SU-DHL-6 (cell line): ENCODE measurements around the gene OTOGL.
A peak's percentile ranks its signal among the peaks of the same experiment; 100 is the strongest.

Experiments used
- H2AFZ ChIP-seq: fragments of 200-600 bp; sonication (generic); 2 replicates; pipeline ENCODE4 v1.6.1; 2014; ENCODE audit warnings: low read depth, mild to moderate bottlenecking, moderate library complexity, mixed read lengths, antibody characterized with exemption, low read length; ENCODE audit not compliant: severe bottlenecking
- H3F3A ChIP-seq: fragments of 200-600 bp; shearing (Covaris generic); 2 replicates; pipeline ENCODE4 v1.6.0; 2016; ENCODE audit warnings: antibody characterized with exemption, mild to moderate bottlenecking; ENCODE audit not compliant: insufficient read depth
- H3K27ac ChIP-seq: fragments of 200-600 bp; sonication (generic); 2 replicates; pipeline ENCODE4 v1.5.1; 2016; ENCODE audit warnings: low read depth, mild to moderate bottlenecking, low read length, moderate library complexity, mixed read lengths
- H3K27me3 ChIP-seq: fragments of 200-600 bp; sonication (generic), shearing (Covaris generic); 2 replicates; pipeline ENCODE4 v1.6.0; 2014; ENCODE audit warnings: mild to moderate bottlenecking, low read length
- H3K36me3 ChIP-seq: fragments of 200-600 bp; sonication (generic); 2 replicates; pipeline ENCODE4 v1.6.1; 2014; ENCODE audit warnings: mild to moderate bottlenecking, low read length, mixed read lengths
- H3K4me2 ChIP-seq: fragments of 300-600, 200-600 bp; shearing (Covaris generic), sonication (generic); 2 replicates; pipeline ENCODE4 v1.6.0; 2014; ENCODE audit warnings: low read length, low read depth, mild to moderate bottlenecking; ENCODE audit not compliant: poor library complexity, severe bottlenecking
- H3K4me3 ChIP-seq: fragments of 200-600 bp; sonication (generic); 2 replicates; pipeline ENCODE4 v1.5.1; 2014; ENCODE audit warnings: antibody characterized with exemption, low read length, mild to moderate bottlenecking, mixed read lengths; ENCODE audit not compliant: insufficient read depth, poor library complexity, severe bottlenecking
- H3K79me2 ChIP-seq: fragments of 200-600 bp; sonication (generic); 2 replicates; pipeline ENCODE4 v1.6.1; 2014; ENCODE audit warnings: mild to moderate bottlenecking, low read length, moderate library complexity; ENCODE audit not compliant: insufficient read depth
- H3K9ac ChIP-seq: fragments of 200-600 bp; sonication (generic); 2 replicates; pipeline ENCODE4 v1.7.0; 2014; ENCODE audit warnings: mild to moderate bottlenecking, low read length
- H3K9me2 ChIP-seq: fragments of 200-600 bp; sonication (generic); replicated peaks from 2 replicates; pipeline ENCODE4 v1.6.1; 2014; ENCODE audit warnings: low read length; ENCODE audit not compliant: insufficient read depth
- H3K9me3 ChIP-seq: fragments of 200-600 bp; sonication (generic); 2 replicates; pipeline ENCODE4 v1.6.1; 2014; ENCODE audit warnings: low read length, mixed read lengths; ENCODE audit not compliant: insufficient read depth
- H4K20me1 ChIP-seq: fragments of 200-600 bp; sonication (generic); 2 replicates; pipeline ENCODE4 v1.6.1; 2014; ENCODE audit warnings: low read depth, mild to moderate bottlenecking, antibody characterized with exemption, low read length, moderate library complexity, mixed read lengths
- CTCF ChIP-seq: fragments of 200-600 bp; sonication (generic); IDR thresholded peaks from one replicate; pipeline ENCODE4 v1.5.1; 2017; ENCODE audit warnings: antibody characterized with exemption, mild to moderate bottlenecking, low read length, moderate library complexity; ENCODE audit not compliant: insufficient read depth, poor library complexity, severe bottlenecking
- EZH2phosphoT487 ChIP-seq: fragments of 200-600 bp; sonication (generic), shearing (Covaris generic); conservative IDR thresholded peaks from 2 replicates; pipeline ENCODE4 v1.6.1; 2018; ENCODE audit warnings: mild to moderate bottlenecking, antibody characterized with exemption, low read length, moderate library complexity, mixed read lengths

The OTOGL gene

GRCh38 chr12:80186727-80187217 is 87.4 kb downstream of the OTOGL start:
- Histone ChIP-seq H3K9me2 (no peaks in the 10 kb centered on the region), H3K79me2 (no peaks in the 10 kb centered on the region), H3K27ac (no peak overlapping the region), H3K9me3 (no peaks in the 10 kb centered on the region), H3K27me3 (no peaks in the 10 kb centered on the region), H4K20me1 (no peaks in the 10 kb centered on the region), H3K4me2 (no peak overlapping the region), H3K36me3 (no peaks in the 10 kb centered on the region), H2AFZ (no peak overlapping the region), H3F3A (no peaks in the 10 kb centered on the region), H3K9ac (no peak overlapping the region), H3K4me3 (no peak overlapping the region)
- peak; percentile 55 for TF ChIP-seq CTCF
- no peak for TF ChIP-seq EZH2phosphoT487

GRCh38 chr12:80187660-80188090 is 88.3 kb downstream of the OTOGL start:
- no peak for TF ChIP-seq CTCF
- no peak for TF ChIP-seq EZH2phosphoT487
- H3K27ac ChIP-seq: no peak overlapping the region

GRCh38 chr12:80188576-80188975 is 89.2 kb downstream of the OTOGL start:
- Histone ChIP-seq H3K79me2 (no peaks in the 10 kb centered on the region), H3K9ac (no peak overlapping the region), H2AFZ (no peak overlapping the region), H3K9me3 (no peaks in the 10 kb centered on the region), H3K9me2 (no peaks in the 10 kb centered on the region), H3K4me3 (no peak overlapping the region), H4K20me1 (no peaks in the 10 kb centered on the region), H3K36me3 (no peaks in the 10 kb centered on the region), H3K27ac (no peak overlapping the region), H3K4me2 (no peak overlapping the region), H3K27me3 (no peaks in the 10 kb centered on the region), H3F3A (no peaks in the 10 kb centered on the region)
- no peak for TF ChIP-seq EZH2phosphoT487
- no peak for TF ChIP-seq CTCF

More at GRCh38 chr12:80187660-80188090, 88.3 kb downstream of the OTOGL start:
- Histone ChIP-seq H3K9ac (no peak overlapping the region), H3K27me3 (no peaks in the 10 kb centered on the region), H4K20me1 (no peaks in the 10 kb centered on the region), H3F3A (no peaks in the 10 kb centered on the region), H3K4me2 (no peak overlapping the region), H2AFZ (no peak overlapping the region), H3K9me3 (no peaks in the 10 kb centered on the region), H3K36me3 (no peaks in the 10 kb centered on the region), H3K9me2 (no peaks in the 10 kb centered on the region), H3K4me3 (no peak overlapping the region), H3K79me2 (no peaks in the 10 kb centered on the region)
